Urothelium cell line (cell line): ENCODE measurements around the gene MFAP5.
"Not testable (repeated sequence)": the region's sequence is repeated elsewhere in the genome, so short reads cannot be mapped to it uniquely, and the experiment has no call there.

ENCODE experiments used
- DNase-seq: peaks from one replicate; pipeline ENCODE4 v3.0.0; 2011; ENCODE audit warnings: low spot score, mixed read lengths
- FAIRE-seq: peaks from 2 replicates; lab custom pipeline; 2011; peaks lifted over from hg19 to GRCh38; lab: Jason Lieb, UNC

The MFAP5 gene

DNA sequence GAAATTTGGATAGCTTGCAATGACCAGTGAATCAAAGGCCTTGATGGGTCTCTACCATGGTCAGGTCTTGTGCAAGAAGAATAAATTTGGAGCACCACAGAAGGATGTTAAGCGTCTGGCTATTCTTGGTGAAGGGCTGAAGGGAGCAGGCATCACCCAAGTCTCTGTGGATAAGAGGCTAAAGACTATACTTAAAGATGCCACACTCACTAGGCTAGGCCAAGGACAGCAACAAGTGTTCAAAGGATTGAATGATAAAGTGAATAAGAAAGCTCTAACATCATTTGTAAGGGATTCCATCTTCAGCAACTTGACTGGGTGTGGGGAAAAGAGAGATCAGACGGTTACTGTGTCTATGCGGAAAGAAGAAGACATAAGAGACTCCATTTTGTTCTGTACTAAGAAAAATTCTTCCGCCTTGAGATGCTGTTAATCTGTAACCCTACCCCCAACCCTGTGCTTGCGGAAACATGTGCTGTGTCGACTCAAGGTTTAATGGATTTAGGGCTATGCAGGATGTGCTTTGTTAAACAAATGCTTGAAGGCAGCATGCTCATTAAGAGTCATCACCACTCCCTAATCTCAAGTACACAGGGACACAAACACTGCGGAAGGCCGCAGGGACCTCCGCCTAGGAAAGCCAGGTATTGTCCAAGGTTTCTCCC, 27.2 kb downstream of the MFAP5 start:
- DNase-seq, FAIRE-seq: not testable (repeated sequence)

- no peak for FAIRE-seq
- no peak for DNase-seq
Observed at GRCh38 chr12:8630131-8630530, 32.5 kb downstream of the MFAP5 start.

DNA sequence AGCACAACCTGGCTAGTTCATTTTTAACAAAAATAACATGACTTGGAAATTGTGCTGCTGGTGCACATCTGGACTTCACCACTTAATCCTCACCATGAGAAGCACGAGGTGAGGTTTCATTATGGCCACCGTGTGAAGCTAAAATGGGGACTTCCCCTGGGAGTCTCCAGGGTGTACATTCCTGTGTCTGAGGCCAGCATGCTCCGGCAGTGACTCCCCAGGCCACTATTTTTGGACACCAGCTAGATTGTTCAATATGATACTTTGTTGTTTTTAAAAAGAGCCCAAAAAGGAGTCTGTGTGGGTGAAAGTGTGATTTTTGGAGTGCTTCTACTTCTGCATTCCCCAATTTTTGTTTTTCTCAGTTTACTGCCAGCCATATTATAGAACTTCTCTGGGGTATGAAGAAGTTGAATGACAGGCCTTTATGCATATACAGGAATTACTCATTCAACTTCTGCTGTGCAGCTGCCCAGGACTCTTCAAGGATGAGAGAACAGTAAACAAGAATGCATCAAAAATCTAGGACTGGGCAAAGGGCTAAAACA, 33.1 kb downstream of the MFAP5 start:
- no peak for FAIRE-seq

GRCh38 chr12:8628731-8629130, 33.9 kb downstream of the MFAP5 start:
- DNase-seq (no peak), FAIRE-seq (no peak)

More for the DNA sequence above, 33.1 kb downstream of the MFAP5 start:
- peak; percentile 32 for DNase-seq

- DNase-seq, FAIRE-seq: not testable (repeated sequence)
Observed at GRCh38 chr12:8624750-8625149, 37.9 kb downstream of the MFAP5 start.

GRCh38 chr12:8622646-8623045, 40.0 kb downstream of the MFAP5 start:
- no peak for FAIRE-seq
- DNase-seq, result no peak

- FAIRE-seq (no peak), DNase-seq (no peak)
Observed at GRCh38 chr12:8615206-8615605, 47.4 kb downstream of the MFAP5 start.

DNA sequence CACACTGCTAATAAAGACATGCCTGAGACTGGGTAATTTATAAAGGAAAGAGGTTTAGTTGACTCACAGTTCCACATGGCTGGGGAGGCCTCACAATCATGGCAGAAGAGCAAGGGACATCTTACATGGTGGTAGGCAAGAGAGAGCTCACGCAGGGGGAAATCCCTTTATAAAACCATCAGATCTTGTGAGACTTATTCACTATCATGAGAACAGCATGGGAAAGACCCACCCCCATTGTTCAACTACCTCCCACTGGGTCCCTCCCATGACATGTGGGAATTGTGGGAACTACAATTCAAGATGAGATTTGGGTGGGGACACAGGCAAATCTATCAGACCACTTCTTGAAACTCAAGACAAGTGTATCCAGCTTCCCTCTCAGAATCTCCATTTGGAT, 48.7 kb downstream of the MFAP5 start:
- FAIRE-seq, DNase-seq: not testable (repeated sequence)

DNA sequence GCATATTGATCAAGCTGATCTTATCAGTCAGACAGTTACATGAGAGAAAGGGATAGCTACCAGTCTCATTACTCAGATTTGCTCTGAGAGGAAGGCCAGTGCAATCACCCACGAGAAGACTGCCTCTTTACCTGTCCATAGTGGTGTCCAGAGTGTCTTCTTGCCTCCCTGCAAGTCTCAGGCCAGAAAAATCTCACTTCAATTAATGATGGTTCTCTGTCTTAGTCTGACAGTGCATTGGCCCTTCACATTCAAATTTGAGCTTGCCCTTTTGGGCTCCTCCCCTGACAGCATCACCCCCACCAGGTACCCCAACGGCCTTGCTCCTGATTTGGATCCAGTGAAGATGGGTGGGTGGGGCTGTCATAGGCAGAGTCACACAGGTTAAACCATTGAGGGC, 50.0 kb downstream of the MFAP5 start, which contains the start of gene AICDA:
Gene AICDA (minus strand): TSS at position 231 of the 400 bp plus-strand sequence. CDS start 92 bp downstream, at position 139.
- FAIRE-seq (peak; percentile 65), DNase-seq (no peak)

DNA sequence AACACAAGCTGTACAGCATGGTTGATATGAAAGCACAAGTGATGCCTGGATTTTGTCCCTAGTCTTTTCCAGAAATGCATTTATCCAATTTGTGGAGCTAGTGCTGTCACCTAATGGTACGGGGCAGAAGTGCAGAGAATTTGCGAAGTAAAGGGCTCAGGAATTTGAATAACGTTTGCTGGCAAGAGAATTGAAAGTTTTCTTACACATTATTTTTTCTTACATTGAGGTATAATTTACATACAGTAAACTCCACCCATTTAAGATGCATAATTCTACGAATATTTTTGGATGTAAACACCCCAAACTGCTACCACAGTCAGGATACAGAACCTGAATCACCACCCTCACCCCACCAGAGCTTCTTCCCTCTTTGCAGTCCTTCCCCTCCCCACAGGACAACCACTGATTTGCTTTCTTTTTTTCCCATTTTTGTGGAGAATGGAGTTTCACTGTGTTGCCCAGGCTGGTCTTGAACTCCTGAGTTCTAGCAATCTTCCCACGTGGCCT, 53.5 kb downstream of the MFAP5 start:
- peak; percentile 78 for DNase-seq
- no peak for FAIRE-seq

DNA sequence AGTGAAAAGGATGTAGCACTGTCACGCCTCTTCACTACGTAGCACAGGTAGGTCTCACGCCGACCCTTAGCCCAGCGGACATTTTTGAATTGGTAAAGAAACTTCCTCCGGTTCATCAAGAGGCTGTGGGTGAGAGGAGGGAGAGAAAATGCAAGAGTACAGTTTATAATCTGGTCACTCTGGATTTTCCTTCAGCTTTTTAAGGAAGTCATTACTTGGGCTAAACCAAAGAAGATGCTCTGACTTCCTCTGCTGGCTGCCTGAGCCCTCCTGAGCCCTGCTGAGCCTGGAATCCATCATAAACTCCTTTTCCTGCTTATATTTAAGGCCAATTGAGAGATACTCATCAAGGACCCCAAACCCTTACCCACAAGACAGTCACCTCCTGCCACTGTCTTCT, 55.7 kb downstream of the MFAP5 start:
- FAIRE-seq (no peak), DNase-seq (no peak)

- DNase-seq (no peak), FAIRE-seq (peak; percentile 13)
Observed at GRCh38 chr12:8605057-8605456, 57.6 kb downstream of the MFAP5 start.

DNA sequence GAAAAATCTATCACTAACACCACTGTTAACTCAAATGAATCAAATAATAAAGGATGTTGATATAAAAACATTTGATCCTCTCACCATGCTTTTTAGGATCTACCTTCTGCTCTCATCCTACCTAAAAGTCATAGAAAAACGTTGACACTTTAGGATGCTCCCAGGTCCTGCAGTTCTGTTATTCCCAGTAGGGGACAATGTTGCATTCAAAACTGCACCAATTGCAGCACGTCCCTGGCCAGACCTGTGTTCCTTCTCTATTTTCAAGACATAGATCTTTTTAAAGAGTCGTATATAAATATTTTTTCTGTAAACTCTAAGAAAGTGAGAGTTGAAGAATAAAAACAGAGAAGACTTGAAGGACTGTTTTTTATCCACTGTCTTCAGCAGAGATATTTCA, 58.8 kb downstream of the MFAP5 start:
- peak; percentile 26 for DNase-seq
- FAIRE-seq, result peak; percentile 70

- DNase-seq (no peak), FAIRE-seq (no peak)
Observed at GRCh38 chr12:8603286-8603685, 59.3 kb downstream of the MFAP5 start.

DNA sequence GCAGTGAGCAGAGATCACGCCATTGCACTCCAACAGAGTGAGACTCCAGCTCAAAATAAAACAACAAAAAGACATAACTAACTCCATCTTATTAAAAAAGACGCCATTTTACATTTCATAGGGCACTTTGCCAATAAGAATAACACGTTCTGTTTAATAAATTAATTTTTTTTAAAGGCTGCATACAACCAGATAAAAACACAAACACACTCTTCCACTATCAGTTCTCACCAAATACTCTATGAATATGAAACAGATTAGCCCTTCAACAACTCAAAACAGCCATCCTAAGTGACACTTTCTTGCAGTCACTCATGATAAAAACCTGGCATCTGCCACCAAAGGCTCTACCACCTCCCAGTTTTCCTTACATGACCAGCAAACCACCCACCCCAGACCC, 66.1 kb downstream of the MFAP5 start:
- no peak for FAIRE-seq
- no peak for DNase-seq
